Measurements from ENCODE around the gene TESMIN. TPM values are rescaled to one million over a fixed set of nuclear protein-coding genes. Genes with fewer than 3 reads are reported as not detected.

TESMIN gene
- total and polyA plus RNA-seq, 12 donors, result 0.42 to 6.6 (median 2.6) TPM

DNA sequence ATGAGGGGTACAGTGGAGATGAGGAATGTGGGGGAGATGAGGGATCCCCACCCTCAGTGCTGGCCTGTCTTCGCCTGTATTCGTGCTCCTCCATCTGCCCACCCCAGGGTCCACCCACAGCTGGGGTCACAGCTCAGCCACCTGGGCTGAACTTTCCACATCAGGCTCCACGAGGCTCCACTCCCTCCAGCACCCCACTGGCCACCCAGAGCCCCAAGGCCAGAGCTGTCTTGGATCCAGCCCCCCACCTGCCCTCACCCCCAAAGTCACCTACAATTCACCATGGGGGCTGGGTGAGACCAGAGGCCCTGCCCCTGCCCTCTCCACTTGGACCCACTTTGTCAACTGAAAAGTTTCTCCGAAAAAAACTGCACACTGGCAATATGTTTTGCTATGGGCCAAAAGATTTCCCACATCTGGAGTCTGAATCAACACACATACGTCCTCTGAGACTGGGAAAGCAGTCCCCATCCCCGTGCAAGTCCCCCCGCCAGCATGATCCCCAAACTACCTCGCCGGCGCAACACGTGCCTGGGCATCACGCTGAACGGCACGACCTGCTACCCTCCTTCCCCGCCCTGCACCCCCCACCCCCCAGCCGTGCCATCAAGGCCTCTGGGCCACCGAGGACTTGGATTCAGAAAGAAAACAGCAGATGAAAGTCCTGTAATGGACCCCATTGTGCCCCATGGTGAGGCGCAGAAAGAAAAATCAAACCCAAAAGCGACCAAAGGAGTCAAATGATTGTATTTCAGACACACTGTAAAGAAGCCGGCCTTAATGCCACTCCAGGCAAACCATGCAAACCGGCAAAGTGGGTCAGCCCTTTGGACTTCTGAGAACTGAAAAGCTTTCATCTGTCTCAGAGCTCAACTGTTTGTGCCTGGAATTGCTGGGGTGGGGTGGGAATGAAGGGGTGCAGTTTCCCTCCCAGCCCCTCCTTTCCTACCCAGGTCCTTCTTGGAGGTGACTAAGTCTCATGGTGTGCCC is 83.5 kb downstream of the TESMIN start:
- WGBS, 4 donors, result 80 to 83% (median 82%) methylated on average over 19 to 21 of the region's 21 CpGs
- Histone ChIP-seq H3K4me1 (replicated peaks in 1 of 2) (no peaks in the 10 kb centered on the region), H3K27ac (no peak overlapping the region), H3K36me3 (replicated peaks in 1 of 2) (no peaks in the 10 kb centered on the region), H3K27me3 (peaks cover 10% of the 10 kb centered on the region), H3K9me3 (replicated peaks in 1 of 3) (no peaks in the 10 kb centered on the region), H3K4me3 (no peak overlapping the region)
- DNase-seq, result no peak
- no peak for TF ChIP-seq CTCF (IDR thresholded peaks at IDR 0.05)
- no peak for TF ChIP-seq POLR2A (IDR thresholded peaks at IDR 0.05)
- intact Hi-C loops (cut with DNase I), result no loop called here

- Histone ChIP-seq H3K27ac (no peak overlapping the region), H3K36me3 (replicated peaks in 1 of 2) (no peaks in the 10 kb centered on the region), H3K4me1 (replicated peaks in 1 of 2) (no peaks in the 10 kb centered on the region), H3K4me3 (no peak overlapping the region), H3K9me3 (replicated peaks in 1 of 3) (no peaks in the 10 kb centered on the region), H3K27me3 (peaks cover 10% of the 10 kb centered on the region)
- peak in 1 of 7 donors; percentile 39 for DNase-seq
- WGBS, 4 donors, result 41 to 77% (median 65%) methylated on average over 9 to 15 of the region's 15 CpGs
- TF ChIP-seq CTCF (IDR thresholded peaks at IDR 0.05) (no peak), POLR2A (IDR thresholded peaks at IDR 0.05) (no peak)
- intact Hi-C loops (cut with DNase I), result no loop called here
Observed at GRCh38 chr11:68666849-68667248, 84.5 kb downstream of the TESMIN start.

- intact Hi-C loops (cut with DNase I), result no loop called here
- WGBS, 4 donors, result 54 to 63% (median 62%) methylated on average over 16 of the region's 16 CpGs
- peak; percentile 61 to 89 (median 84) for DNase-seq
Observed at GRCh38 chr11:68665436-68665835, 85.9 kb downstream of the TESMIN start.

More at GRCh38 chr11:68665436-68665835, 85.9 kb downstream of the TESMIN start:
- no peak overlapping the region for H3K4me3 ChIP-seq
- H3K36me3 ChIP-seq (replicated peaks in 1 of 2), result no peaks in the 10 kb centered on the region
- no peak overlapping the region for H3K27ac ChIP-seq
- TF ChIP-seq CTCF (IDR thresholded peaks at IDR 0.05) (no peak), POLR2A (IDR thresholded peaks at IDR 0.05) (no peak)
- H3K4me1 ChIP-seq (replicated peaks in 1 of 2), result no peaks in the 10 kb centered on the region
- H3K27me3 ChIP-seq, result peaks cover 10% of the 10 kb centered on the region
- H3K9me3 ChIP-seq (replicated peaks in 1 of 3), result no peaks in the 10 kb centered on the region
